GM21381 (cell line): Measurements from ENCODE around the gene CEP295NL.
"Not testable (repeated sequence)": the region's sequence is repeated elsewhere in the genome, so short reads cannot be mapped to it uniquely, and the experiment has no call there.

ENCODE experiments used
- ATAC-seq: cut with Tn5 transposase; IDR thresholded peaks from one replicate; pipeline ENCODE4 v1.9.1; 2021; ENCODE audit warnings: mild to moderate bottlenecking, moderate library complexity; ENCODE audit not compliant: unreplicated experiment

Gene CEP295NL

DNA sequence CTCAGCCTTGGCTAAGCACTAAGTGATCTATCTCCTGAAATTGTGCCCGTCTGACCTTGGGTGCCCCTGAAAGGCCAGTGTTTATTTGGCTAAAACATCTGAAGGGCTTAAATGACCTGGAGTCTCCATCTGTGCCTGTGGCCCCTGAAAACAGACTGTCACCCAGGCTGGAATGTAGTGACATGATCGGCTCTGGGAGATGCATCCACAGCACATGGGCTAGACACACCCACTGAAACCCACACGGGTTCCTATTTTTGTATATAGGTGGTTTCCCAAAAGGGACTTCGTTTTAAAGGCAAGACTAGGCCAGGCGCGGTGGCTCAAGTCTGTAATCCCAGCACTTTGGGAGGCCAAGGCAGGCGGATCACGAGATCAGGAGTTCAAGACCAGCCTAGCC, 13.5 kb downstream of the CEP295NL start:
- no peak for ATAC-seq

DNA sequence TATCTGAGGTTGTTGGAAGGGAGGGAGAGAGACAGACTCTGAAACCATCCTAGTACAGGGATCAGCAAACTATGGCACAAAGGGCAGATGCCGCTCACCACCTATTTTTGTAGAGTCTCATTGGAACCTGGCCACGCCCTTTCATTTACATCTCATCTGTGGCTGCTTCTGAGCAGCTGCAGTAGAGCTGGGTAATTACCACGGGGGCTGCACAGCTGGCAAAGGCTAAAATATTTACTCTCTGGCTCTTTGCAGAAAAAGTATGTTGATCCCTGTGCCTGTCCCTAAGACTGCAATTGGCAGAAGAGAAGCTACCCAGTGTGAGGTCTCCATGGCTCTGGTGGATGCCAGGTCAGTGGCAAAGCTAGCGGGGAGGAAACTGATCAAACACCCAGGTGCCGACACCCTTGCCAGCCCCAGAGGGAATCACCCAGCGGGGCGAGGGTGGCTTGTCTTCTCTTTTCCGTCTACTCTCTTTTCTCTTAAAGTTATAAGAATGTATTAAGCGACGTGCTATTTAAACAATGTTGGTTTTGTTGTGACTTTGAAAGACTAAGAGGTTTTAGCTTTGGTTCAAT, 14.0 kb downstream of the CEP295NL start:
- ATAC-seq = no peak

DNA sequence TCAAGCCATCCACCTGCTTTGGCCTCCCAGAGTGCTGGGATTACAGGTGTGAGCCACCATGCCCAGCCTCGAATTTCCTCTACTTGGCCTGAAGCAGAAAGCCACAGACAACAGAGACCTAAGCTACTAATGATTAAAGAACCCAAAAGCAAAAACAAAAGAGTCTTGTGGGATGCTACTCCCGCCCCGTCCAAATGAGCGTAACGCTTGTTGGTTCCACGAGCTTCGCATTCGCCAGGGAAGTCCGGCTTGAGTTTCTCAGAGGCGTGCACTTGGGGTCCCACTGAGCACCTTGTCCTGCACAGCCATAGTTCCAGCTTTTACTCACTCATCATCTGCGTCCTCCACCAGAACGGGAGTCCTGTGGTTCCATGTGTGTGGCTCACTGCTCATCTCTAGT, 16.0 kb downstream of the CEP295NL start:
- no peak for ATAC-seq

DNA sequence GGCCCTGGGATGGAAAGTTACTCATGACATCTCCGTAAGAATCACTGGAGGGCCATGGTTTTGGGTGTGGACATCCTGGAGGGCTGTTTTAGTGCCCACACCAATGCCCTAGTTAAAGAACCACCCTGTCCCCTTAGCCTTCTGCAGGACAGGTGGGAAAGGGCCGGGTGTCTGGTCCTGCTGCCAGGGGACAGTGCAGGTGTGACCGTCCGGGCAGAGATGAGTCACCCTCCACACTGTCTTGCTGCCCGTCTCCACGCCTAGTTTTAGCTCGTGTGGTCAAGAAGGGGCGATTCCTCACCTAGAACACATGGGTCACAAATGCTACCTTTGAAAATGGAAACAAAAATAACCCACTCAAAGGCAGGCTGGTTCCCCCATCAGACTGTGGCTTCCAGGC, 17.0 kb downstream of the CEP295NL start:
- ATAC-seq = no peak

DNA sequence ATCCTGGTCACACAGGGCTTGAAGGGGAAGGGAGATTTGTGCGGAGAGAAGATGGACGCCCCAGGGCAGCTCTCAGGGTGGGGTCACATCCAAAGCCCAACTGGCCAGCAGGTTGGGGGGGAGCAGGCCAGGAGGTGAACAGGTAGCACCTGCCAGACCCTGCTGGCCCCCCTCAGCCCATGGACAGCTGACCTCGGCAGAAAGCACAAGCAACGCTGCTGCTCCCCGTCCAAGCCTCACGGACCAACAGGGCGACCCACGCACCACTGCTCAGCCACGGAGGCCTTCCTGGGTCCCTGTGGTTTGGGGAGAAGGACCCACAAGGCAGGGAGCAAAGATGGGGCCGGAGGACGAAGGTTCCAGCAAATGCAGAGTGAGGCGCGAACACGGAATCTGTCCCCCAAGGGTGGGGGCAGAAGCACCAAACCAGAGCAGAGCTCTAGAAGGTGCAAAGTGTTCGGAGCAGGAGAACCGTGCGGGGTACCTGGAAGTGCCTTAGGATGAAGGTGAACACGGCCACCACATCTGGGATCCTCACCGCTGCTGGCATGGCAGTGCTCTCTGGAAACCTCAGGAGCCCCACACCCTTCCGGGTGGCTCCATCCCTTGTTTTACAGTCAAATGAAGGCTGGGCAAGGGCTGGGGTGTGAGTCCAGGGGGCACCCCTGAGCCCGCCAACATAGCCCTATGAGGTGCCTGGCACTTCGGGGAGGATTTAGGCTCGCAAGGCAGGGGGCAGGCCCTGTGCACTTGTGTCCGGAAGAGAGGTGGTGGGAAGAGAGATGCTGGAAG, 17.9 kb downstream of the CEP295NL start:
- no peak for ATAC-seq

DNA sequence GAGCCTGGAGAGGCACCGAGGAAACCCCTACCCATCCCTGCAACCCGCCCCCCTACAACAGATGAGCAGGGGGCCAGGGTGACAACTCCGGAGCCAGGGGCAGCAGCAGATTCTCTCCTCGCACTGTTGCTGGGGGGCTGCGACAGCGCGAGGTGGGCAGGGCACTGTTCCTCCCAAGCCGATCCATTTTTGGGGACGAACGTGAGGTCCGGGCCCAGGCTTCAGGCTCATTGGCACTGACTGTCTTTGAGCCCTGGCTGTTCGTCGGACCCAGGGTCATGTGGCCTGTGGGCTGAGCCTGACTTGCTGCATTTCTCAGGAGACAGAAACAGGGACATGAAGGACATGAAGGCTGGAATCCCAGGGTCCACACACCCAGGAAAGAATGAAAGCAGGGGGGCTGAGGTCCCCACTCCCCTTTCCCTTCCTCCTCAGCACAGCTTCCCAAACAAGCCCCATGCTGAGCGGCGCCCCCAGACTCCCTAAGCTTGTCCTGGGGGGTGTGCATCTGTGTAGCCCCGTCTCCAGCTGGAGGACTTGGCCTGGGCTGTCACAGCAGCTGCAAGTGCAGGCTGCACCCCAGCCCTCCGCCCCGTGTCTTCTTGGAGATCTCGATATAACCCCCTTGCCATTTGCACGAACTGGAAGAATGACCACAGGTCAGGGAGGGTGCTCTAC, 18.7 kb downstream of the CEP295NL start:
- ATAC-seq = no peak

DNA sequence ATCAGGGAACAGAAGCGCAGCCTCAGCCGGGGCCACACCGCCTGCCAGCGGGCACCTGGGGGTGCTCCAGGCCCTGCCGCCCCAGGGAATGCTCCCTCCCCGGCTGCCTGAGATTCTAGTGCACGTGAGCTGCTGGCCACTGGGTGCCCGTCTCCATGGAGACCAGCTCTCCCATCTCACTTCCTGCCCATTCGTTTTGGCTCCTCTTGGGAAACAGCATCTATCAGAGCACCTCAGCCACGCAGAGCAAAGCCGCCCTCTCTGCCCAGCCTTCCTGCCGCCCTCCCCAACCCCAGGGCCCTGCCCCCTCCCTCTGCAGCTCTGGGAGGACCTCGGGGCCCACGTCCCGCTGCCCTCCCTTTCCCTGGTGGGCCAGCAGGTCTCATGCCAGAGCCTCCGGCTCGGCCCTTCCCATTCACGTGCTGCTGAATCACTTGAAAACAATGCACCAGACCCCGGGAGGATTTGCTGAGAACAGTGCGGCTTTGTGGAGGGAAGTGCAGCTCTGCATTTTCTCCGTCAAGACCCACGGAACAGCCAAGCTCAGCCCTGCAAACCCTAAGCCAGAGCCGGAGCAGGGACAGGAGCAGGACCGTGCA, 19.4 kb downstream of the CEP295NL start:
- ATAC-seq = no peak

DNA sequence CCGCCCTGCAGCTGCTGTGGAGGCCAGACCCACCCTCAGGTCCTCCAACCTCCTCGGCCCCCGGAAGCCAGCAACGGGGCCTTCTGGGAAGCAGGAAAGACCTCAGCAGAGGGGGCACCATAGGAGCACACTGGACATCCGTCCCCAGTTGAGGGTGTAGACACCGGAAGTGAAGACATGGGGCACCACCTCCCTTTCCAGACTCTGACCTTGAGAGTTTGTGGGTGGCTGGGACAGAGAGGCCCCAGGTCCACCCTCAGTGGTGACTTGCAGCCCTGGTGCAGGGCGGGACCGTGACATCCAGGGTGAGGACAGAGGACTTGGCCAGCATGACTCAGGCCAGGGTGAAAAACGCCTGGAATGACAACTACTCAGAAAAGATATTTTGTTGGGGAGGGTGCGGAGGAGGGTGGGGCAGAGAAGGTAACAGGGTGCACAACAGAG, 19.9 kb downstream of the CEP295NL start:
- ATAC-seq = no peak

DNA sequence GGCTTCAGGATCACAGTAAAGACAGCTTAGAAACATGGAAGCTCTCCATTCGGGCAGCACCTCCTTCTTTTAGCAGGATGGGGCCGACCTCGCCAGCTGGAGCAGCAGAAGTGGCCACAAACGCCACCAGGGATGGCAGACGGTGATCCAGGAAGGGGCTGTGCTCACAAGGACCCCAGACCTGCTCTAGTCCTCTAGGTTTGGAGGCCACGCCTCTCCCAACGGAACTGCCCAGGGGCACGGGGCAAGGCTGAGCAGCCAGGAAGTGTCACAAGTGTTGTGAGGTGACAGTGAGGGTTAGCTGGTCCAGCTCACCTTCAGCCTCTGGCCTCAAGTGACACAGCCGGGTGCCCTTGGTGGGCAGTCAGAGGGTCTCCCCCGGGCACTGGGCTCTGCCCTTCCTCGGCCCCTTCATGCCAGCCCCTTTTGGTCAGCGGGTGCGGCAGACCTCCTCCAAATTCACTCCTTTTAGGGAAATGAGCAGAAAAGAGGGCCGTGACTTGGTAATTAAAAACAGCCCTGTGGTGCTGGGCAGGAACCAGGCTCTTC, 20.4 kb downstream of the CEP295NL start:
- ATAC-seq = no peak

DNA sequence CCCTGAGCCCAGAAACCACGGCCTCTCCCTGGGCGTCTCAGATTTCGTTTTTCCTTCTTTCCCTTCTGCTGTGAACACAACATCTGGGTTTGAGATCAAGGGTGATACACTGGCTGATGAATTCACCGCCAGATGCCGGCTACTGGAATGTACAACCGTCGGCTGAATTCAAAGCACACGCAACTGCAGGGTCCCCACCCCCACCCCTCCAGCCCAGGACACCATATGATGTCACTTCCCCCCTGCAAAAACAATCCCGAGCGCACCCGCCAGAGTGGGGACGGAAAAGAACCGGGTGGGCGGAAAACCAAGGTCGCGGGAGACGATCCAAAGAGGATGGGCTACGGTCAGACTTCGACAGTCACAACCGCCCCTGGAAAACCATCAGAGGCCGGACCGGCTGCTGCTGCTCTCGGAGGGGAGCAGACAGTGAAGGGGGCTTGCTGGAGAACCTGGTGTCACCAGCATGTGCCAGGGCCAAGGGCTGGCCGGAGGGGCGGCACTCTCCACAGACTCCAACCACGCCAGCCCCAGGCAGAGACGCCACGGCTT, 23.3 kb downstream of the CEP295NL start:
- no peak for ATAC-seq

DNA sequence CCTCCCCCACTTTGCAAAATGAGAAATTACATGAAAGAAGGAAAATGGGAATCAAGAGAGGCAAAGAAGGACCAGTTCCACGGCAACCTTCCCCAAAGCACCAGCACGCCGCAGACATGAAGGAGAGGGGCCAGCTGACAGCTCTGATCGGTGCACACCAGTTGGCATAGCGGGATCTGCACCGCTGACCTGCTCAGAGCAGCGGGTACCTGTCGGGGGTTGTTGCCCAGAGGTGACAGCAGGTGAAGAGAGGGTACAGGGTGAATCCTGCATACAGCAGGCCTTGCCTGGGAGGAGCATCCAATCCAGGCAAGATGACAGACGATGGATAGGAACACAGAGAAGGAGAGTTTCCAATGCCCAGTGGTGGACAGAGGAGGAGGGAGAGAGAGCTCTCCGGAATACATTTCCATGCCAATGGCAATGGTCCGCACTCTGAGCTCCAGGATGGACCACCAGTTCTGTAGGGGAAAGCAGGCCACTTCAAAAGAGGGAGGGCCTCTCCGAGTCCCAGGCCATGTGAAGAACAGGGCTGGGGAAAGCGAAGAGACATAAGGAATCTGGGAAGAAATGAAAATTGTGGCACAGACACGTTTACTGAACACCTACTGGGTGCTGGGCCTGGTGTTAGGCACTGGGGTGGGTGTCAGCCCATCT, 24.0 kb downstream of the CEP295NL start:
- ATAC-seq = no peak

DNA sequence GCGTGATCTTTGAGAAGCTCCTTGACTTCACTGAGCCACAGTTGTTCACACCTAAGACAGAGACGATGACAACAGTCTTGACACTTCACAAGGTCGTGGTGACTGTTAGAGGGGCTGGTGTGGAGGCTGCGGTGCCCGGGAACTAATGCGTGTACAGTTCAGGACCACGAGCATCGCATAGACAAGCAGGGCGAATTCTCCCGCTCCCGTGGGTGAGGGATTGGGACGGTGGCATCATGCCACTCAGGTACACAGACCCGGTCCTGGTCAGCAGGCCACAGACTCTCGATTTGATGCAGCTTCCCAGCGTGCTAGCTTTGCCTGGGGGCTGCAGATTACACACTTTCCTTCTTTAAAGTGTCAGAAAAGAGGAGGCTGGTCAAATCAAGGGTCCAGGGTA, 24.7 kb downstream of the CEP295NL start:
- ATAC-seq = no peak

DNA sequence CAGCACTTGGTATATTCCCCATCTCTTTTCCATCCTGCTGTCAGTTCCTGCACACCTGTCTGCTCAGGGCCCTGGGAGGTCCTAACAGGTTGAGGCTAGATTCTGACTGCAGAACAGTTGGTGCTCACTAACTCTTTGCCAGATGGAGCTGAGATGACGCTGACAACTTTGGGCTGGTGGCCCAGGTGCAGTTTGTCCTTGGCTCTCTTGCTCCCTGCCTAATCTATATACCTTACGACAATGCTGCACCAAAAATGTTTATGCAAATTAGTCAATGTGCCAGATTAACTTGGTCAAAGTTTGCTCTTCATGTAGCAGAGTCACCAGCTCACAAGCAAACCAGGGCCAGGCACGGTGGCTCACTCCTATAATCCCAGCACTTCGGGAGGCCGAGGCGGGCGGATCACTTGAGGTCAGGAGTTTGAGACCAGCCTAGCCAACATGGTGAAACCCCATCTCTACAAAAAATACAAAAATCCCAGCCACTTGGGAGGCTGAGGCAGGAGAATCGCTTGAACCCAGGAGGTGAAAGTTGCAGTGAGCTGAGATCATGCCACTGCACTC, 26.0 kb downstream of the CEP295NL start:
- ATAC-seq = not testable (repeated sequence)

DNA sequence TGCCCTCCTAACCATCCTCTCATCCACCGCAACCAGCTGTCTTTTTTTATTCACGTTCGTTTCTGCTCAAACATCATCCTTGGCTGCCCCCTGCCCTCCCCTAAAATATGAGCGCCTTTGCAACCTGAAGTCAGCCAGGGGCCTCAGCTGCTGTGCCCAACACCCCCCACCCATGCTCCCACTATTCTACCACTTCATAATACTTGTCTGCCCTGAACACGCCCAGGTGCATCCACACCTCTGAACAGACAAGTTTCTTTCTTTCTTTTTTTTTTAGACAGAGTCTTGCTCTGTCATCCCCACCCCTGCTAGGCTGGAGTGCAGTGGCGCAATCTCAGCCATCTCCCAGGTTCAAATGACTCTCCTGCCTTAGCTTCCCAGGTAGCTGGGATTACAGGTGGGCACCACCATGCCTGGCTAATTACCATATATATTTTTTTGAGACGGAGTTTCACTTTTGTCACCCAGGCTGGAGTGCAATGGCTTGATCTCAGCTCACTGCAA, 26.9 kb downstream of the CEP295NL start:
- ATAC-seq = no peak

DNA sequence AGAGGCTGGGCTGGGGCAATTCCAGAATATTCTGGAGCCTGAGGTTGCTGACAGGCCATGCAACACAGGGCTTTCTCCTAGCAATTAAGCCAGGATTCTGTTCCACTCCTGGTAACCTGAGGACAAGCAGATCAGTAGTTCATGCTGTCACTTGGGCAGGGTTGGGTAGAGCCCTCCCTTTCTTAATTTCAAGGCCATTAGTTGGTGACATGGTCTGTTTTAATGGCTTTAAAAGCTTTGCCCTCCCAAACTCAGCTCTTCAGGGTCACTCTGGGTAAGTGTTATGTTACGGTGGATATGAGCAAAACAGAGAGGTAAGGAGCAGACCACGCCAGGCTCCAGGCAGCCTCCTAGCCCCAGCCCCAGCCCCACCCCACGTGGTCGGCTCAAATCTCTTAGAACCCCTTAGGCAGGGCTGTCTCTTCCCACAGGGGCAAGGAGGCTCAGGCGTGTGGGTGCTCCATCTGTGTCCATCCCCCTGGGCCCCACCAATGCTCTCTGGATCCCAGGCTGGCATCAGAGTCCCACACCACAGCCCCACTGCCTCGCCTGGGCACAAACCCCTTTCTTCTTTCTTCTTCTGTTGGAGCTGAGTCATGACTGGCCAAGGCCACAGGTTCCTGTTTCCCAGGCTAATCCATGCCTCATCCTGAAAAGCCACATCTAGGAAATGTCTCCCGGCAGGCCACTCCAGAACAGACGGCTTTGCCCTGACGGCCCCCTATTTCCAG, 27.5 kb downstream of the CEP295NL start:
- ATAC-seq = no peak

DNA sequence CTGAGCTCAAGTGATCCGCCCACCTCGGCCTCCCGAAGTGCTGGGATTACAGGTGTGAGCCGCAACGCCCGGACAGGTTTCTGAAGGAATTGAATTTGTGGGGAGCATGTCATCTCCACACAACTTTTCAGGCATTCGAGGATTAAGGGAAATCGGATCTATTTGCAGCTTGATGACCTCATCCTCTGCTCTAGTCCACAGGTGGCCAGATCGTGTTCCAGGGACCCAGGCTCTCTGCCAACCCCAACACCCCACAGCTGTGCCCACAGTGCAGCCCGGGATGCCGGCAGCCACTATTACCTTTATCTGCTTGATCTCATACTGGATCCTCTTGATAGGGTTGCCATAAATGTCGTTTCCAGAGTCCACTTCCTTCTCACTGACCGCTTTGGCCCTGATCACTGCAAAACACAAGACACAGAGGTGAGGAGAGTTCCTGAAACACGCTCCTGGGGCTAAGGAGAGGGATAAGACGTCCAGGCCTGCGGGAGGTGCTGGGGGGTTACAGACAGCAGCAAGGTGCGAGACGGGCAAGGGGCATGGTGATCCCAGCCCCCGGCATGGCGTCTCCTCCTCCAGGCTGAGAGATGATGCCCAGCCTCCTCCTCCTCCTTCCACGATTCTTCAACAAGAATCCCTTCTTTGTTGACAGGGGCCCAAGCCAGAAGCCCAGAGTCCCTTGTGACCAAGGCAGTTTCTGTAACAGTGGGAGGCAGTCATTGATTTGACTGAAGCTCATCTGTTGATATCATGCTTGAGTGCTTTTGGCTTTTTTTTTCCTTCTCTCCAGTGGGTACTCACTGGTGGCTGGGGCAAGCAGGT, 29.3 kb downstream of the CEP295NL start:
- ATAC-seq = no peak

DNA sequence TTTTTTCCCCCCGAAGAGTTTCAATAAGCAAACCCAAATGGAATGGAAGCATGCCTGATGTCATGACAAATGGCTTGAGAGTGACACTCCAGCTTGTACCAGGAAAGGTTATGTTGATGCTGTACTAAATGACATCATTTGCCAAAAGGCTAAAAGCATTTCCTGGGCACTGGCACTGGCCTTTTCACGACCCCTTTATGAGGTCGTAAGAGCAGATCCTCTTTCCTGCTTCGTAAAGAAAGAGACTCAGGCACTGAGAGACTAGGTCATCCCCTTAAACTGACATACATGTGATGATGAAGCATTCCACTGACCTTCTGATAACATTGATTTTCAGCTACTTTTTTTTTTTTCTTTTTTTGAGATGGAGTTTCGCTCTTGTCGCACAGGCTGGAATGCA, 30.5 kb downstream of the CEP295NL start:
- ATAC-seq = no peak

DNA sequence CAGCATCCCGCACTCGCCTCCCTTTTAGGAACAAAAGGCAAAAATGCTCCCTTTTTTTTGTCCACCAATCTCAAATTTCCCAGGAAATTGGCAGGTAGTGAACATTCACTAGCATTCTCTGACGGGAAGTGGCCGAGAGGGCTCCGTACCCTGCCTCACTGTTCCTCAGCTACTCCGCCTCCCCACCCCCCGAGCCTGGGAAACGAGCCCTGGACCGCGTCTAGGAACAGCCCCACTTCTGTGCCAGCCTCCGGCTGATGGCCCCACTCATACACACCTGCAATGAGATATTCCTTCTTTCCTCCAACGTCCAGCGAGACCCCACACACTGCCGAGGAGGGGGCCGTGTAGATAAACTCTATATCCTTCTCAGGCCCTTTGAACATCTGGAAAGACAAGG, 32.4 kb downstream of the CEP295NL start:
- ATAC-seq = no peak

DNA sequence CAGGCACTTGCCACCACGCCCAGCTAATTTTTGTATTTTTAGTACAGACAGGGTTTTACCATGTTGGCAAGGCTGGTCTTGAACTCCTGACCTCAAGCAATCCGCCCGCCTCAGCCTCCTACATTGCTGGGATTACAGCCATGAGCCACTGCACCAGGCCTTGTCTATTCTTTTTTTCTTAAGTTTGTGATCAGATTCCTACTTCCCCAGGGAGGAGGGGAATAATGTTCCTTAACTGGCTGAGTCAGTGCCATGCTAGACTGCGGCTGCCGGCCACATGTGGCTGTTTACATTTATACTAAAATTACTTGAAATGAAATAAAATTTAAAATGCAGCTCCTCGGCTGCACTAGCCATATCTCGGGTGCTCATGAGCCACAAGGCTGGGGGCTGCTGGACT, 34.6 kb downstream of the CEP295NL start:
- ATAC-seq = no peak
